ENCODE results near the gene WNT2B.

The WNT2B gene

DNA sequence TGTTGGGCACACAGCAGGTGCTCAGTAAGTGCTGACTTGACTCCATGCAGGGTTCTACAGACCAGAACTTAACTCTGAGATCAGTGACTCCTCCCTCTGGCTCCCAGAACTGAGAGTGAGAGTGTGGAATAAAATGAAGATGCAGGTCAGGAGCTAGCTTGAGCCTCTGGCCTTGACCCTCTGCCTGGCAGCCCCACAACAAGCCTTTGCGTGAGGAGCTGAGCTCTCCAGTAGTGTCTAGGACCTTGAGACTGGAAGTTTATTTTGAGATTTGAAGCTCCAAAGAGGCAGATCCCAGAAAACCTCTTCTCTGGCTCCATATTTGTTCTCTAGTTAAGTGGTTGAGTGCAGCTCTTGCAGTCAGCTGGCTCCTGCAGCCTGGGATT, 3.4 kb upstream of the WNT2B start:
- no peak for DNase-seq

DNA sequence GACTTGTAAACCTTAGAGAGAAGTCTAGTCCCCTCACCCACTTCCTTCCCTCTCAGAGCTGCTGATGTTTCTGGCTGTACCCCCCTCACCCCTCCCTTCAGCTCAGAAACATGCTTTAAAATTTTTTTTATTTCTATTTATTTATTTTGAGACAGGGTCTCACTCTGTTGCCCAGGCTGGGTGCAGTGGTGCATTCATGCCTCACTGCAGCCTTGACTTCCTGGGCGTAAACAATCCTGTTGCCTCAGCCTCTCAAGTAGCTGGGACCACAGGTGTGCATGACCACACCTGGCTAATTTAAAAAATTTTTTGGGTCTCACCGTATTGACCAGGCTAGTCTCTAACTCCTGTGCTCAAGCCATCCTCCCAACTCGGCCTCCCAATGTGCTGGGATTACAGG, 2.9 kb upstream of the WNT2B start:
- DNase-seq, result no peak

DNA sequence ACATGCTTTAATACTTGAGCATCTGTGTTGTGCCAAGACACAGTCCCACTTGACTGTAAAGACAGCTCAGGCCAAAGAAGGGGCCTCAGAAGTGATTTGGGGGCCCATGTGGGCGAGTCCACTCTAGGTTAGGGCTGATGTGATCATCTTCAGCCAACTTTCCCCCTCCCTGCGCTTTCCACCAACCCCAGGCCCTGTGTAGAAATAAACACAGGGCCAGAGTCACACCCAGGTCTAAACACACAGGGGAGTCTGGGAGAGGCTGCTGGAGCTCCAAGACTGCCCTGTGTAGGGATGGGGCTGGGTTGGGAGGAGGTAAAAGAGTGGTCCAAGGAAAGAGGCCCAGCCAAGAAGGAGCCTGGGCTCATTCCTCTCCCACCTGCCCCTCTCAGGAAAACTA, 2.5 kb upstream of the WNT2B start:
- no peak for DNase-seq

DNA sequence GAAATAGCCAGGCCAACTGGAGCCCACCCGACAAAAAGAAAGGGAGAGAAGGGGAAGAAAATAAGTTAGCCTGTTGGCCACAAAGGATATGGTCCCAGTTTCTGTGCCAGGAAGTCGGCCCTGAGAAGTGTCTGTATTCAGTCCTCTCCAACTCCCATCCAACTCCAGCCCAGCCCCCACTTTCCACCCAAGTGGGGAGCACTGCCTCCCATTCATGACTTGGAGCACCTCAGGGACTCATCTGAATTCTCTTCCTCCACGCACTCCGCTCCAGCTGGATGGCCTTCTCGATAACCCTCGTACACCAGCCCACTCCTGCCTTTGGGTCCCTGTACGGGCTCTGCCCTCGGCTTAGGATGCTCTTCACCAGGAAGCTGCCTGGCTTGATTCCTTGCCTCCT, 2.0 kb upstream of the WNT2B start:
- no peak for DNase-seq

DNA sequence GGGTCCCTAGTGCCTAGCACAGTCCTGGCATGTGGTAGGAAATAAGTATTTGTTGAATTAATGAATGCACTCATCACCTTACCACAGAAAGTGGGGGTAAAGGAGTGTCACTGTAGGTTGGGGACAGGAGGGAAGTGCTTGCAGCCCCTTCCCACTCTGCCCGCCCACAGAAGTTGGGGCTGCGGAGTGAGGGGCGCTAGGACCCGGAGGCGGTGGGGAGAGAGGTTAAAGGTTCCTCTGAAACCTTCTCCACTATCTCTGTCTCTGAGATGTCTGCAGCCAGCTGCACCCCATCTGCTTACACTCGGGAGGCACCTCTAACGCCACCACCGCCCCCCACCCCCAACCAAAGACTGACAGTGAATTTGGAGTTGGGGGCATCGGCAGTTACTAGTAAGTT, 1.4 kb upstream of the WNT2B start:
- no peak for DNase-seq

DNA sequence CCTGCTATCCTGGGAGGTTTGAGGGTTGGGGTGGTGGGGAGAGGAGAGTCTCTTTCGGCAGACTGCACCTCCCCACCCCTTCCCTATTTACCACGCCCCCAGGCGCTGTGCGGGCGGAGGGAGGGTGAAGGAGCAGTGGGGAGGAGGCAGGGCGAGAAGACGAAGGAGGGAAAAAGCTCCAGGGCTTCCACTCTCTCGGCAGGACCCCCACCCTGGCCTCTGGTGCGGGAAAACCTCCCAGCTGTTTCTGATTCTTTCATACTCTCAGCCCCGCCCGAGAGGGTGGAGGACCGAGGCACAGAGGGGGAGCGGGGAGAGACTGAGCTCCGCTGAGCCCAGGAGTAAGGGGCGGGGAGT, 866 bp upstream of the WNT2B start:
- DNase-seq, result no peak

DNA sequence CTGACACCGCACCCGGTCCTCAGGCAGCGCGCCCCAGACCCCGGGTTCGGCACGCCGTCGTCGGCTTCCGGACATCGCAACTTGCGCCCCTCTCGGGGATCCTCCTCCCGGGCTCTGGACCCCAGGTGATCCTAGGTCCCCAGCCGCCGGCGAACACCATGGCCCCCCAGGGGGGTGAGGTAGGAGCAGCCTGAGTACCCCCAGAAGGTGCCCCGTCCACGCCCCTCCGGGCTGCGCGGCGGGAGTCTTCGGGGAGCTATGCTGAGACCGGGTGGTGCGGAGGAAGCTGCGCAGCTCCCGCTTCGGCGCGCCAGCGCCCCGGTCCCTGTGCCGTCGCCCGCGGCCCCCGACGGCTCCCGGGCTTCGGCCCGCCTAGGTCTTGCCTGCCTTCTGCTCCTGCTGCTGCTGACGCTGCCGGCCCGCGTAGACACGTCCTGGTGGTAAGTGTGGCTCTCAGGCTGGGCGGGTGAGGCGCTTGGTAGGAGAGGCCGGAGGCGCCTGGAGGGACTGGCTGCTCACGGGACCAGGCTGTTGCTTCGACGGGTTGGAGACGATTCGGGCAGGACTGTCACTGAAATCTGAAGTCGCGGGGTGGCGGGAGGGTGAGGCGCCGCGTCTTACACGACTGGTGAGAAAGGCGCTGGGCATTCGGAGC, 367 bp downstream of the WNT2B start:
- DNase-seq, result peak; percentile 15

DNA sequence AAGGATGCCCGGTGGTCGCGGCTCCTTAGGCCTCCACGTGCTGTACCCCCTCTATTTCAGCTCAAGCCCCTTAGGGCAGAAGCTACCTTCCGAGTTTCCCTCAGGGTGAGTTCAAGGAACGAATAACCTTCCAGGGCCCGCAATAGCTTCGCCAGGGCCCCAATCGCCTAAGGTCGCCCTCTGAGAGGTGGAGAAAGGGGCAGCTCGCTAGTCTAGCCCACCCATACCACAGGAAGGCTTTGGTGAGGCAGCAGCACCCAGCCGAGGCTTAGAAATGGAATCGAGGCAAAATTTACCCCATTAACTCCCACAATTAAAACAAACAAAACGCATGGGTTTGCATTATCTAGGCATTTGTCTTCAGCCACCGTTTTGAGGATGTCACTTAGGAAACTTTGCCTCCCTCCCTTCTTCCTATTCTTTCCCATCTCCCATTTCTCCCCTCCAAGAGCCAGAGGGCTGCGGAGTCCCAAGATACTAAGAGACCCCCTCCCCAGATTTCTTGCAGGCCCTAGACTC, 954 bp downstream of the WNT2B start:
- no peak for DNase-seq

DNA sequence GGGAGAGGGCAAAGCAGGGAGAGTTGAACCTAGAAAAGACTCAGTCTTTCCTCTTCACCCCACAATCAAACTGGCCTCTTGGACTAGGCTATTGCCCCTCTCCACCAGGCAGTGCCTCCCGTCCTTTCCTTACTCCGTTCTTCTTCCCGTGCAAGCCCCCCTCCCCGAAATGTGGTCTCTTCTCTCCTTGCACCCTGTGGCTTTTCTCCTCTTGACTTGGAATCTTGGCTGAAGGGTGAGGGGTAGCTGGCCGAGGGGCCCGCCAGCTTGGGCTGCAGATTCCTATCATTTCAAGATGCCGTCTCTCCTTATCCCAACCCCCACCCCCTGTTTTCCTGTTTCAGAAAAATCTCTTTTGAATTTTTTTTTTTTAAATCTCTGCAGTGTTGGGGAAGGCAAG, 1.6 kb downstream of the WNT2B start:
- DNase-seq, result no peak

DNA sequence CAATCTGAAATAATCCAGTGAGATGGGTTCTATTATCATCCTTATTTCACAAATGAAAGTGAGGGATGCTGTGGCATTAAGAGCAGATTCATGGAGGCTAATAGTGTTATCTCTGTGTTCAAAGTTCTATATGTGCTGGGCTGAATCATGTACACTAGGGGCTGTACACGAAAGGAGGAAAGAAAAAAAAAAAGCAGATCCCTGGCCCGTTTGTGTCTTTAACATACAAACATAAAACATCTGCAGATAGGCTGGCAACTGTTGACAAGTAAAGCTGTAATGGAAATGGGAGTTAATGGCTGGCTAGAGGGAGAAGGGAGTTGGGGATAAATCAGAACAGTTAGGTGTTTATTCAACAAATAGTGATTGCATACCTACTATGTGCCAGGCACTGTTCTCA, 3.1 kb downstream of the WNT2B start:
- no peak for DNase-seq

DNA sequence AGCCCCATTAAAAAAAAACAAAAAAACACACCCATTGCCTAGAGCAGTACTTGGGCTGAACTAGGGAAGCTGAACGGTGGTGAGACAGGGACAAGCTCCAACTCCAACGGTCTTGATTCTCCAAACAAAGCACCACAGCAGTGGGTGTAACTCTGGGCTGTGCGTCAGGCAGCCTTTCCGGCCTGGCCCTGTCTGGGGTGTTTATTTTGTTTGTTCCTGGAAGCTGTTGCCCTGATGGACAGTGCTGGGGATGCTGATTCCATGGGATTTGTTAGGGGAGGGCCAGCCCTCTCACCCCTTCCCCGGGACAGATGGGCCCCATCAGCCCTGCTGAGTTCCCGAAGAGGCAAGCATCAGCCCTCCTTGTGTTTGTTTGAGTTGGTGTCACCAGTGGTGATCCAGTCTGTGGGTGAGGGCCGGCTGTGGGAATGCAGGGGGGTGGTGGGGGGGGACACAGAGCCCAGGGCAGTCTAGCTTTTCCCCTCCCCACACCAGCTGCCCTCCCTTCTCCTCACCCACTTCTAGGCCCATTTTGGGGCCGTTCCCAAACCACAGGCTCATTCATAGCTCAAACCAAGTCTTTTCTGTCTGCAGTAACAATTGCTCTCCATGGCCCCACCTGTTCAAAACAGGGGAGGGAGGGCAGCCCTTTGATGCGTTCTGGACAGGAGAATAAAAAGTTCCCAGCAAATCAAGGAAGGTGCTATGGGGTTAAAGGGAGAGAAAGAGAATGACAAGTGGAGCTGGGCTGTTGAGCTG, 4.5 kb downstream of the WNT2B start:
- no peak for DNase-seq

DNA sequence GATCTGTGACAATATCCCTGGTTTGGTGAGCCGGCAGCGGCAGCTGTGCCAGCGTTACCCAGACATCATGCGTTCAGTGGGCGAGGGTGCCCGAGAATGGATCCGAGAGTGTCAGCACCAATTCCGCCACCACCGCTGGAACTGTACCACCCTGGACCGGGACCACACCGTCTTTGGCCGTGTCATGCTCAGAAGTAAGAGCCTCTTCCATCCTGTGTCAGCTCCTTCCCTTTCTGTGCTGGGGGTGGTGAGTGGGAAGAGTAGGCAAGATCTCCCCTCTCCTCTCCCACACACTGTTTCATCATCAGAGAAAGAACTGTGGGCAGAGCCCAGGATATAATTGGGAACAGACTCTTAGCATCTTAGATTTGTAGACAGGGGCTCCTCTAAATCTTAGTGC, 6.1 kb downstream of the WNT2B start:
- no peak for DNase-seq

DNA sequence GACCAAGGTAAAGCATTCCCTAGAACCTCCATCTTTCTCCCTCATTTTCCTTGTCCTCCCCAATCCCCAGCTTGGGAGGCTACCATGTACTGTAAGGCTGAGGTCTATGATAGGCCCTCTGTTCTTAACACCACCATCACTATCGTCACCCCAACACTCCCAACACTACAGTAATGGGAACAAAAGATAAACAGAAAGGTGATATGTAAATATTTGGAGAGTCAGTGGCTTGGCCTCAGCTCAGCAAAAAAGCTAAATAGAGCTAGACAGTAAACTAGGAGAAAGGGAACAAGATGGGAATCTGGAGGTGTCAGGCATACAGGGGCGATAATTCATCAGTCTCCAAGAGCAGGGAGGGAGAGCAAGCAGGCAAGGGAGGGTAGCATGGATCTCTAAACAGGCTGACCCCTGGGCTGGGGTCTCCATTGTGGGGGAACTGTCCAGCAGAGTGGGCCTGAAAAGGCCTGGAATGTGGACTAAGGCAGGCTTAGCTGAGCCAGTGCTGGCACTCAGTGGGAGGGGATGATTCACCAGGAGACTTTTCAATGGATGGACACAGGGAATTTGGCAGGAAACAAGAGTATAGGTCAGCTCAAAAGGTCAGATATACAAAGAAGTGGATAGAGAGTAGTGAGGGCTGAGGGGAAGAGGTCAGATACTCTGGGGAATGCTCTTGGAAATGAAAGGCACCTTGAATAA, 6.7 kb downstream of the WNT2B start:
- DNase-seq, result no peak

DNA sequence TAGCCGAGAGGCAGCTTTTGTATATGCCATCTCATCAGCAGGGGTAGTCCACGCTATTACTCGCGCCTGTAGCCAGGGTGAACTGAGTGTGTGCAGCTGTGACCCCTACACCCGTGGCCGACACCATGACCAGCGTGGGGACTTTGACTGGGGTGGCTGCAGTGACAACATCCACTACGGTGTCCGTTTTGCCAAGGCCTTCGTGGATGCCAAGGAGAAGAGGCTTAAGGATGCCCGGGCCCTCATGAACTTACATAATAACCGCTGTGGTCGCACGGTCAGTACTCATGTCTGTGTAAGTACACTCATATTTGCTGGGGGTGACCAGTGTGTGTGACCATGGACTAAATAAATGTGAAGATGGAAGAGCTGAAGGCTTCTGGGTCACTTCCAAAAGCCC, 7.4 kb downstream of the WNT2B start:
- no peak for DNase-seq

DNA sequence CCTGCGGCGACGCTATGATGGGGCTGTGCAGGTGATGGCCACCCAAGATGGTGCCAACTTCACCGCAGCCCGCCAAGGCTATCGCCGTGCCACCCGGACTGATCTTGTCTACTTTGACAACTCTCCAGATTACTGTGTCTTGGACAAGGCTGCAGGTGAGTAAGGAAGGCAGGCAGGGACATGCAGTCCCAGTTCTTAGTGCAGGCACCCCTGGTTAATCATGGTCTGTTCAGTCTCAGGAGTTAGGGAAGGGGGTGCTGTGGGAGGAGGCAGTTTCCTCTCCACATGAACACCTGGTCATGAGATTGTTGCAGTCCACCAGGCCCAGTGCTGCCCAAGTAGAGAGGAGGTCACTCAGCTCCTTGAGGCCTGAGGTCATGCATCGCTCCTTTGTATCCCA, 8.5 kb downstream of the WNT2B start:
- no peak for DNase-seq

DNA sequence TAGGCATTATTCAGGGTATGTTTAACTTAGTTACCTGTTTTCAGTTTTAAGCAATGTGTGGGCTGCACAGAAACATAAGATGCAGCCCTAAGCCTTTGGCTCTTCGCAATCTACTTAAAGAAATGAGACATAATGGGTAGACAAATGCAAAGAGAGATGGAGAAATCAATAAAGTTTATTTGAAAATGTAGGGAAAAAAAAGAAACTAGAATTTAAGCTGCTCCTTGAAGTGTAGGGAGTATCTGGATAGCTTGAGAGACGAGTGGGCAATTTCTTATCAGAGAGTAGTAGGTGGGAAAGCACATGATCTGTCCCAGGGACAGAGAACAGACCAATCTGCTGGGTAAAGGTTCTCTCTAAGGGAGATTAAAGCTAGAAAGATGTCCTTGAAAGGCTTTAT, 8.9 kb downstream of the WNT2B start:
- DNase-seq, result no peak

DNA sequence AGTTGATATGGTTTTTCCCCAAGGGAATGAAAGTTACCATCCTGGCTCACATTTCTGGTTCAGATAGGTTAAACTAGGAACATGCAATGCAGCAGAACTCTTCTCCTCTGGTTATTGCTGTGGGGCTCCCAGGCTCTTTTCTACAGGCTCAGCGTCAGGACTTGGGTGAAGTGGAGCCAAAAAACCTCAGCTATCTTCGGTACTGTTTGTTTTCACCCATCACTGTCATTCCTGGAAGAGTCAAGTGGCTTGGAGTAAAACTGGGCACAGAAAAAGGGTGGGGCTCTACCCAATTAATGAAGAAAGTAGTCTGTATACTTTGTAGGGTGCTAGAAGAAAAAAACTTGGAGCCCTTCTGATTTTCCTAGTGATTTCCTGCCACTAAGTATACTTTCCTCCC, 9.4 kb downstream of the WNT2B start:
- no peak for DNase-seq

DNA sequence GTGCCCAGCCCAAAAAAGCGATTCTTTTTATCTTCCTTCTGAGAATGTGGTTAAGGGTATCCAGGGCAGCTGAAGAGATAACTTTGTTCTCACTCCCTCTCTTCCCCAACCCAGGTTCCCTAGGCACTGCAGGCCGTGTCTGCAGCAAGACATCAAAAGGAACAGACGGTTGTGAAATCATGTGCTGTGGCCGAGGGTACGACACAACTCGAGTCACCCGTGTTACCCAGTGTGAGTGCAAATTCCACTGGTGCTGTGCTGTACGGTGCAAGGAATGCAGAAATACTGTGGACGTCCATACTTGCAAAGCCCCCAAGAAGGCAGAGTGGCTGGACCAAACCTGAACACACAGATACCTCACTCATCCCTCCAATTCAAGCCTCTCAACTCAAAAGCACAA, 11.4 kb downstream of the WNT2B start:
- DNase-seq, result no peak

DNA sequence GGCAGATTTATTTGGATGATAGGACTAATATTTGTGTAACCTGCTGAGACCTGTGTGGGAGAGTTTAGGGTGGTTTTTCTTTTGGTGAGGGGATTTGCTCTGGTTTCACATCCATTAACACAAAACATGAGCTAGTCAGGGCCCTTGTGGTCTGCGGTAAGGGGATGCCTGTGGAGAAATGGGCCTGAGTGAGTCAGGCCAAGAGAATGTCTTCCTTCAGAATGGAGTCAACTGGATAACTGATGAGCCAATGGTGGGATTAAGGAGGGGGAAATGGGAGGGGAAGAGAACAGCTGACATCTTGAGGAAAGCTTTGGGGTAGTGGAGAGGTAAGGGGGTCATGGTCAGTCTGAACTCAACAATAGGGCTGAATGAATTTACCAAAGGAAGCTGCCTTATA, 13.9 kb downstream of the WNT2B start:
- DNase-seq, result no peak

DNA sequence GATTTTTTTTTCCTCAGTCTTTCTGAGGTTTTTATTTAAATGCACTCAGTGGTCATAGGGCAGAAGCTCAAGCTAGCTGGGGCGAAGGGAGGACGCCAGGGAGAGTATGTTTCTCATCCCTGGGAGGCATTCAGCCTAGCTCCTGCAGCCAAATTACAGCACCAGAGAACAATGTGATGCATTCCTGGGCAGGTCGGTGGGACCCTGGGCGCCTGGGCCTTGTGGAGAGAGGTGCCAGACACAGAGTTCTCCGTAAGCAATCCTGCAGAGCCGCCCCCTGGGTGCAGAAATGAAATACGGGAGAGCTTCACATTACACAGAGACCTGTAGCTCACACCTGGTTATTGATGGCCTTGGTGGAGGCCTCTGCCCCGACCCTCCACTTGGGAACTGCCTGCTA, 15.5 kb downstream of the WNT2B start:
- no peak for DNase-seq

DNA sequence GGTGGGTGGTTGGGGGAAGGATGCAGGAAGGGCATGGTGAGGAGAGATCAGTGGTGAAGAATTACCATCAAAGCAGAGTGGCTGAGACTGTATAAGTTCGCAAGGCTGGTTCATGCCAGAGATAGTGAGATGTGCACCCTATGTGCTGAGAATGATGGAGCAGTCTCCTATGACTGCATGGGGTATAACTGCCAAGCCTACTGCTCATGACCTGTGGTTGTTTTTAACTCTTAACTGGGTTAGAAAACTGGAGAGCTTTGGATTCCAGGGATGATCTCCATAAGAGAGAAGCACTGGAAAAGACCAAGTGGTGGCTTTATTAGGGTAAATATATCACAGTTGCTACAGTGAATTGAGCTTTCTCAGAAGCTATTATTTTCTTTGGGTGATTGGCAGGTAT, 16.2 kb downstream of the WNT2B start:
- DNase-seq, result no peak

DNA sequence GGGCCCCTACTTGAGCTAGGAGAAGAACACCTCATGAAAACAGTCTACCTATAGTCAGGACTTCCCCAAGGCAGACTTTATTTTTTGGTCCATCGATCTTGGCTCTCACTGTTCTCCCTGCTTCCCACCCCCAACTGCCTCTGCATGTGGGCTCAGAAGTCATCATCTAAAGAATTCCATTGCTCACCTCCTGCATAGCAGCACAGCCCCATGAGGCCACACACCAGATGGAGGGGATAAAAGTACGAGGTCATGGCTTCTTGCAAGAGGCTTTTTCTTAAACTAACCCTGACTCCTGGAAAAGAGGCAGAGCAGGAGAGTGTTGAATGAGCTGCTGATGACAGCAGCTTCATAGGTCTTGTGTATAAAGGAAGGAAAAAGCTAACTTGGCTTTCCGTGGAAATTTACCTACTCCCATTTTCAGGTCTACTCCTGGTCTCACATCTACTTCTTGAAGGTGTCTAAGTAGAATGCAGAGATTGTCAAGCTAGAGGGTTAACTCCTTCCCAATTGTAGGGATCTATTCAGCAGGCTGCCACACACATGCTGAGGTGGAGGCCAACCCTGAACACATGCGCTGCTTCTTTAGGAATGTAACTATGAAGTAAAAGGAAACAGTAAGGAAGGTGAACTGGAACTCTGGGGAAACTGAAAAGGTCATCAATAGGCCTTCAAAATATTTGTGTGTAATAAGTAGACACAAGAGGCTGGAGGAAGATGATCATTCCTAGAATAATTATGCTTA, 18.7 kb downstream of the WNT2B start:
- DNase-seq, result no peak

DNA sequence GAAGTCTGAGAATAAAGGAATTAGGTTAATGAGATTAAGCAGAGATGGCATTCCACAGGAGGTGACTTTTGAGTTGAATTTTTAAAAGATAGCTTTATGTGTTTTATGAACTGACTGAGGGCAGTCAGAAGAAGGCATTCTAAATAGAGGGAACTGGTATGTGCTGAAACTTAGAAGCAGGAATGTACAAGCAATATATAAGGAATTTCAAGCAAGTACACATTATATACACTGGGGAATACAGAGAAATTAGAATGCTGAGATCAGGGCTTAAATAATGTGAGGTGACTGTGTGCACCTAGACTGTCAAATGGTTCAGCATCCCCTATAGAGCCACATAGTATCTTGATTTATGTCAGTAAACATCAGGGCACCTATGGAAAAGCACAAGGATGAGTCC, 19.3 kb downstream of the WNT2B start:
- DNase-seq, result no peak

DNA sequence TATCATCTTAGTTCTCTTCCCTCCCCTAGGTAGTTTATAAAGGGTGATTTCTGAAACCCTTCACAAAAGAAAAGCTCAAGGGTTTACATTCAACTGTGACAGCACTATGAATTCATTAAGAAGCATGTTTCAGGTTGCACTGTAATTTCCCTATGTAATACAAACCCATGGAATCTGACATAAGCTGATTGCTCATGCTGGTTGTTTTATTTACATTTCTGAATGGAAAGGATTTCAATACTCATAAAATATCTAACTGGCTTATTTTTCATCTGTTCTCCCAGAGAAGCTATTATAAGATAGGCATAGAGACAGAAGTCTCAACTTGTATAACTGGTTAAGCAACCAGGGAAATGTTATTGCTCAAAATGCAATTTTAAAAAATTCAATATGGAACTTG, 20.5 kb downstream of the WNT2B start:
- DNase-seq, result no peak

All from central memory CD4-positive, alpha-beta T cell (primary cell).